Measurements from ENCODE around the gene INPP4B.

- no peak for TF ChIP-seq CTCF (conservative IDR thresholded peaks at IDR 0.05)
- TF ChIP-seq EZH2 (IDR thresholded peaks at IDR 0.05; ENCODE audit: low read depth), result no peak
Measured at GRCh38 chr4:142324572-142324971, 521.5 kb downstream of the INPP4B start.
